ENCODE measurements around the gene NCK1.

- TF ChIP-seq, protein P1, sequence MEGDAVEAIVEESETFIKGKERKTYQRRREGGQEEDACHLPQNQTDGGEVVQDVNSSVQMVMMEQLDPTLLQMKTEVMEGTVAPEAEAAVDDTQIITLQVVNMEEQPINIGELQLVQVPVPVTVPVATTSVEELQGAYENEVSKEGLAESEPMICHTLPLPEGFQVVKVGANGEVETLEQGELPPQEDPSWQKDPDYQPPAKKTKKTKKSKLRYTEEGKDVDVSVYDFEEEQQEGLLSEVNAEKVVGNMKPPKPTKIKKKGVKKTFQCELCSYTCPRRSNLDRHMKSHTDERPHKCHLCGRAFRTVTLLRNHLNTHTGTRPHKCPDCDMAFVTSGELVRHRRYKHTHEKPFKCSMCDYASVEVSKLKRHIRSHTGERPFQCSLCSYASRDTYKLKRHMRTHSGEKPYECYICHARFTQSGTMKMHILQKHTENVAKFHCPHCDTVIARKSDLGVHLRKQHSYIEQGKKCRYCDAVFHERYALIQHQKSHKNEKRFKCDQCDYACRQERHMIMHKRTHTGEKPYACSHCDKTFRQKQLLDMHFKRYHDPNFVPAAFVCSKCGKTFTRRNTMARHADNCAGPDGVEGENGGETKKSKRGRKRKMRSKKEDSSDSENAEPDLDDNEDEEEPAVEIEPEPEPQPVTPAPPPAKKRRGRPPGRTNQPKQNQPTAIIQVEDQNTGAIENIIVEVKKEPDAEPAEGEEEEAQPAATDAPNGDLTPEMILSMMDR (IDR thresholded peaks at IDR 0.05; ENCODE audit: insufficient read depth, low read length) = no peak
- TF ChIP-seq POLR2AphosphoS5 (IDR thresholded peaks at IDR 0.05; ENCODE audit: low read depth) = no peak
- TF ChIP-seq GABPA (IDR thresholded peaks at IDR 0.05; ENCODE audit: low read depth) = no peak
- no peak for TF ChIP-seq SPI1 (IDR thresholded peaks at IDR 0.05; ENCODE audit: borderline replicate concordance, low read depth)
- TF ChIP-seq, protein P2, sequence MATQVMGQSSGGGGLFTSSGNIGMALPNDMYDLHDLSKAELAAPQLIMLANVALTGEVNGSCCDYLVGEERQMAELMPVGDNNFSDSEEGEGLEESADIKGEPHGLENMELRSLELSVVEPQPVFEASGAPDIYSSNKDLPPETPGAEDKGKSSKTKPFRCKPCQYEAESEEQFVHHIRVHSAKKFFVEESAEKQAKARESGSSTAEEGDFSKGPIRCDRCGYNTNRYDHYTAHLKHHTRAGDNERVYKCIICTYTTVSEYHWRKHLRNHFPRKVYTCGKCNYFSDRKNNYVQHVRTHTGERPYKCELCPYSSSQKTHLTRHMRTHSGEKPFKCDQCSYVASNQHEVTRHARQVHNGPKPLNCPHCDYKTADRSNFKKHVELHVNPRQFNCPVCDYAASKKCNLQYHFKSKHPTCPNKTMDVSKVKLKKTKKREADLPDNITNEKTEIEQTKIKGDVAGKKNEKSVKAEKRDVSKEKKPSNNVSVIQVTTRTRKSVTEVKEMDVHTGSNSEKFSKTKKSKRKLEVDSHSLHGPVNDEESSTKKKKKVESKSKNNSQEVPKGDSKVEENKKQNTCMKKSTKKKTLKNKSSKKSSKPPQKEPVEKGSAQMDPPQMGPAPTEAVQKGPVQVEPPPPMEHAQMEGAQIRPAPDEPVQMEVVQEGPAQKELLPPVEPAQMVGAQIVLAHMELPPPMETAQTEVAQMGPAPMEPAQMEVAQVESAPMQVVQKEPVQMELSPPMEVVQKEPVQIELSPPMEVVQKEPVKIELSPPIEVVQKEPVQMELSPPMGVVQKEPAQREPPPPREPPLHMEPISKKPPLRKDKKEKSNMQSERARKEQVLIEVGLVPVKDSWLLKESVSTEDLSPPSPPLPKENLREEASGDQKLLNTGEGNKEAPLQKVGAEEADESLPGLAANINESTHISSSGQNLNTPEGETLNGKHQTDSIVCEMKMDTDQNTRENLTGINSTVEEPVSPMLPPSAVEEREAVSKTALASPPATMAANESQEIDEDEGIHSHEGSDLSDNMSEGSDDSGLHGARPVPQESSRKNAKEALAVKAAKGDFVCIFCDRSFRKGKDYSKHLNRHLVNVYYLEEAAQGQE (IDR thresholded peaks at IDR 0.05; ENCODE audit: insufficient replicate concordance, low read depth) = no peak
Measured at GRCh38 chr3:136818769-136819391, 43.1 kb upstream of the NCK1 start, which contains the start of gene SLC35G2.
